Measurements from ENCODE around the gene KIAA1671. TPM values are rescaled to one million over a fixed set of nuclear protein-coding genes. Genes with fewer than 3 reads are reported as not detected.

KIAA1671 gene
- total RNA-seq, 1 donor from 2014 or later = 62.1 TPM

- Mint-ChIP-seq H3K9me3 (ENCODE audit: low read depth) (no peaks in the 10 kb centered on the region), H3K36me3 (ENCODE audit: insufficient read depth) (peaks cover 23% of the 10 kb centered on the region), H3K27ac (no peak overlapping the region), H3K4me3 (ENCODE audit: low read depth) (no peak overlapping the region), H3K27me3 (no peaks in the 10 kb centered on the region), H3K4me1 (ENCODE audit: low read depth) (no peaks in the 10 kb centered on the region)
- DNase-seq (ENCODE audit: low spot score, unreplicated experiment) = no peak
- TF ChIP-seq CTCF (IDR thresholded peaks at IDR 0.05; ENCODE audit: unreplicated experiment) = no peak
Measured at GRCh38 chr22:25039754-25040153, 87.2 kb downstream of the KIAA1671 start.

GRCh38 chr22:25045159-25045558 is 92.6 kb downstream of the KIAA1671 start:
- Mint-ChIP-seq H3K36me3 (ENCODE audit: insufficient read depth) (peaks cover 17% of the 10 kb centered on the region), H3K9me3 (ENCODE audit: low read depth) (no peaks in the 10 kb centered on the region), H3K27me3 (no peaks in the 10 kb centered on the region), H3K4me3 (ENCODE audit: low read depth) (no peak overlapping the region), H3K4me1 (ENCODE audit: low read depth) (no peaks in the 10 kb centered on the region), H3K27ac (no peak overlapping the region)
- TF ChIP-seq CTCF (IDR thresholded peaks at IDR 0.05; ENCODE audit: unreplicated experiment) = no peak
- no peak for DNase-seq (ENCODE audit: low spot score, unreplicated experiment)

GRCh38 chr22:25048071-25048470 is 95.6 kb downstream of the KIAA1671 start:
- Mint-ChIP-seq H3K27ac (peak overlapping the region; percentile 9), H3K27me3 (no peaks in the 10 kb centered on the region), H3K36me3 (ENCODE audit: insufficient read depth) (peaks cover 31% of the 10 kb centered on the region), H3K9me3 (ENCODE audit: low read depth) (peaks cover 2% of the 10 kb centered on the region), H3K4me3 (ENCODE audit: low read depth) (no peak overlapping the region), H3K4me1 (ENCODE audit: low read depth) (no peaks in the 10 kb centered on the region)
- DNase-seq (ENCODE audit: low spot score, unreplicated experiment) = no peak
- no peak for TF ChIP-seq CTCF (IDR thresholded peaks at IDR 0.05; ENCODE audit: unreplicated experiment)

- no peaks in the 10 kb centered on the region for H3K27me3 Mint-ChIP-seq
- peak; percentile 86 for TF ChIP-seq CTCF (IDR thresholded peaks at IDR 0.05; ENCODE audit: unreplicated experiment)
- peaks cover 2% of the 10 kb centered on the region for H3K9me3 Mint-ChIP-seq (ENCODE audit: low read depth)
- no peaks in the 10 kb centered on the region for H3K4me1 Mint-ChIP-seq (ENCODE audit: low read depth)
- H3K27ac Mint-ChIP-seq = no peak overlapping the region
- no peak overlapping the region for H3K4me3 Mint-ChIP-seq (ENCODE audit: low read depth)
- peak; percentile 54 for DNase-seq (ENCODE audit: low spot score, unreplicated experiment)
- H3K36me3 Mint-ChIP-seq (ENCODE audit: insufficient read depth) = peaks cover 30% of the 10 kb centered on the region
Measured at GRCh38 chr22:25048659-25049647, 96.4 kb downstream of the KIAA1671 start.

GRCh38 chr22:25049770-25050169 is 97.3 kb downstream of the KIAA1671 start:
- Mint-ChIP-seq H3K9me3 (ENCODE audit: low read depth) (peaks cover 2% of the 10 kb centered on the region), H3K36me3 (ENCODE audit: insufficient read depth) (peaks cover 30% of the 10 kb centered on the region)
- TF ChIP-seq CTCF (IDR thresholded peaks at IDR 0.05; ENCODE audit: unreplicated experiment) = no peak

More at GRCh38 chr22:25049770-25050169, 97.3 kb downstream of the KIAA1671 start:
- DNase-seq (ENCODE audit: low spot score, unreplicated experiment) = no peak
- Mint-ChIP-seq H3K4me1 (ENCODE audit: low read depth) (no peaks in the 10 kb centered on the region), H3K27me3 (no peaks in the 10 kb centered on the region), H3K27ac (no peak overlapping the region), H3K4me3 (ENCODE audit: low read depth) (no peak overlapping the region)
